ENCODE data around the gene EIF5. TPM values are rescaled to one million over a fixed set of nuclear protein-coding genes. Genes with fewer than 3 reads are reported as not detected.
A peak's percentile ranks its signal among the peaks of the same experiment; 100 is the strongest.

Gene EIF5
- total RNA-seq, 4 donors from 2014 or later, result 157 to 273 (median 211) TPM

DNA sequence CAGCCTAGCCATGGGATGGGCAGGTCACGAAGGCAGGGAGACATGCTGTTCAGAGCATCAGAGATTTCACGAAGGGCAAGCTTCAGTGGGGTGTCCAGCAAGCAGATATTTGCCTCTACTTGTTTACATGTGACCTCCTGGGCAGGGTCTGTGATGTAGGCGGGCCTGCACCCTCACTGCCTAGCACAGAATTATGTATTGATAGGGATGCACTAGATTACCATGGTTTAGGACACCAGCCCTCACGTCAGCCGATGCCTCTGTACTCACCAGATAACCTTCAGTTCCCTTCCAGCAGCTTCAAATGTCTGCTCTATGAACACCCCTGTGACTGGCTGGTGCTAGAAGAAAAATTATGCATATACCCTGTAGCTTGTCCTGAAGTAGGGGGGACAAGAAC is 5.1 kb upstream of the EIF5 start:
- DNase-seq, result no peak
- no peaks in the 10 kb centered on the region for H3K36me3 ChIP-seq
- H3K9me3 ChIP-seq, result no peaks in the 10 kb centered on the region
- WGBS, 2 donors, result 92 to 93% methylated on average over 5 of the region's 5 CpGs
- TF ChIP-seq, protein P1, sequence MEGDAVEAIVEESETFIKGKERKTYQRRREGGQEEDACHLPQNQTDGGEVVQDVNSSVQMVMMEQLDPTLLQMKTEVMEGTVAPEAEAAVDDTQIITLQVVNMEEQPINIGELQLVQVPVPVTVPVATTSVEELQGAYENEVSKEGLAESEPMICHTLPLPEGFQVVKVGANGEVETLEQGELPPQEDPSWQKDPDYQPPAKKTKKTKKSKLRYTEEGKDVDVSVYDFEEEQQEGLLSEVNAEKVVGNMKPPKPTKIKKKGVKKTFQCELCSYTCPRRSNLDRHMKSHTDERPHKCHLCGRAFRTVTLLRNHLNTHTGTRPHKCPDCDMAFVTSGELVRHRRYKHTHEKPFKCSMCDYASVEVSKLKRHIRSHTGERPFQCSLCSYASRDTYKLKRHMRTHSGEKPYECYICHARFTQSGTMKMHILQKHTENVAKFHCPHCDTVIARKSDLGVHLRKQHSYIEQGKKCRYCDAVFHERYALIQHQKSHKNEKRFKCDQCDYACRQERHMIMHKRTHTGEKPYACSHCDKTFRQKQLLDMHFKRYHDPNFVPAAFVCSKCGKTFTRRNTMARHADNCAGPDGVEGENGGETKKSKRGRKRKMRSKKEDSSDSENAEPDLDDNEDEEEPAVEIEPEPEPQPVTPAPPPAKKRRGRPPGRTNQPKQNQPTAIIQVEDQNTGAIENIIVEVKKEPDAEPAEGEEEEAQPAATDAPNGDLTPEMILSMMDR (IDR thresholded peaks at IDR 0.05), result no peak
- TF ChIP-seq POLR2A (IDR thresholded peaks at IDR 0.05), result no peak
- H3K4me3 ChIP-seq, result no peak overlapping the region
- peaks cover 0 to 17% (median 8%) of the 10 kb centered on the region in 3 donors for H3K4me1 ChIP-seq
- H3K27me3 ChIP-seq, result no peaks in the 10 kb centered on the region
- no peak overlapping the region for H3K27ac ChIP-seq
- intact Hi-C loops (cut with DNase I), result no loop called here

DNA sequence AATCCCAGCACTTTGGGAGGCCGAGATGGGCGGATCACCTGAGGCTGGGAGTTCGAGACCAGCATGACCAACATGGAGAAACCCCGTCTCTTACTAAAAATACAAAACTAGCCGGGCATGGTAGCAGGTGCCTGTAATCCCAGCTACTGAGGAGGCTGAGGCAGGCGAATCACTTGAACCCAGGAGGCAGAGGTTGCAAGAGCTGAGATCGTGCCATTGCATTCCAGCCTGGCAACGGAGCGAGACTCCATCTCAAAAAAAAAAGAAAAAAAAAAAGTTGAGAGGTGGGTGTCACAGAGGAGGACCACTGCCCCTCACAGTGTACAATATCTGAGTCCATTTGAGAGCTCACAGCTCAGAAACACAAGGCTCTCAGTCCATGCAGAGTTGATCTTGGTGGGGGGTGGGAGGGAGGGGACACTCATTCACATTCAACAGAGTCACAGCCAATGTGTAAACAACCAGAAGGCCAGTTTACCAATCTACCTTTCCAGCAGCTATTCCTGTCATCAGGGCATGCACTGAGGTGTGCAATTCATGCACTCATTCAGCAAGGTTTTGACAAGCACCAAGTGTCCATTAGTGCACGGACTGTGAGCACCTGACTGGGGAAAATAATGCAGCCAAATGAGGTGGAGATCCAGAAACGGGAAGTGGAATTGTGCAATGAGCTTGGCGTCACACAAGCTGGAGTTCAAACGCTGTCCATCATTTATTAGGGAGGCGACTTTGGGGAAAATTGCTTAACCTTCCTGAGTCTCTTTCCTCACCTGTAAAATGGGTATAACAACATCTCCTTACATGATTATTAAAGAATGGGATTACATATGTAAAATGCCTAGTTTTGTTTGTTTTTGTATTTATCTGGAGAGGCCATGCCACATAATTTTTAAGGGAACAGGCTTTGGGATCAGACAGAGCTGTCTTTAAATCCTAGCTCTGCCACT is 4.4 kb upstream of the EIF5 start:
- Histone ChIP-seq H3K4me1 (peaks cover 0 to 17% (median 8%) of the 10 kb centered on the region in 3 donors), H3K4me3 (no peak overlapping the region), H3K27me3 (no peaks in the 10 kb centered on the region), H3K9me3 (no peaks in the 10 kb centered on the region), H3K27ac (no peak overlapping the region), H3K36me3 (no peaks in the 10 kb centered on the region)
- DNase-seq, result no peak
- 48 to 66% methylated on average over 12 to 14 of the region's 14 CpGs for WGBS, 2 donors
- TF ChIP-seq, protein P1 (IDR thresholded peaks at IDR 0.05), result no peak
- TF ChIP-seq POLR2A (IDR thresholded peaks at IDR 0.05), result no peak
- intact Hi-C loops (cut with DNase I), result loop anchor here (10.0 kb wide), 1 partner anchor 55 kb away; the partner anchor contains the start of gene MARK3

GRCh38 chr14:103330536-103330935 is 3.5 kb upstream of the EIF5 start:
- 29 to 41% methylated on average over 2 of the region's 2 CpGs for WGBS, 2 donors
- peaks cover 0 to 5% (median 0%) of the 10 kb centered on the region in 3 donors for H3K36me3 ChIP-seq
- H3K4me1 ChIP-seq, result peaks cover 2 to 22% (median 10%) of the 10 kb centered on the region in 3 donors
- intact Hi-C loops (cut with DNase I), result loop anchor here (10.0 kb wide), 1 partner anchor 54 kb away; the partner anchor contains the start of gene MARK3
- no peaks in the 10 kb centered on the region for H3K9me3 ChIP-seq
- H3K27ac ChIP-seq, result no peak overlapping the region
- H3K27me3 ChIP-seq, result no peaks in the 10 kb centered on the region
- TF ChIP-seq, protein P1 (IDR thresholded peaks at IDR 0.05), result no peak
- no peak for TF ChIP-seq POLR2A (IDR thresholded peaks at IDR 0.05)
- no peak for DNase-seq
- no peak overlapping the region for H3K4me3 ChIP-seq

GRCh38 chr14:103332143-103332919 is 1.7 kb upstream of the EIF5 start:
- DNase-seq, result no peak
- WGBS, 2 donors, result 72 to 81% methylated on average over 7 to 9 of the region's 9 CpGs

More at GRCh38 chr14:103332143-103332919, 1.7 kb upstream of the EIF5 start:
- Histone ChIP-seq H3K4me3 (no peak overlapping the region), H3K9me3 (no peaks in the 10 kb centered on the region), H3K27ac (peak overlapping the region; percentile 36 to 100 (median 100)), H3K4me1 (peaks cover 4 to 40% (median 22%) of the 10 kb centered on the region in 3 donors), H3K27me3 (no peaks in the 10 kb centered on the region), H3K36me3 (peaks cover 3 to 23% (median 6%) of the 10 kb centered on the region in 3 donors)
- no peak for TF ChIP-seq POLR2A (IDR thresholded peaks at IDR 0.05)
- TF ChIP-seq, protein P1 (IDR thresholded peaks at IDR 0.05), result no peak
- intact Hi-C loops (cut with DNase I), result loop anchor here (10.0 kb wide), 1 partner anchor 52 kb away; the partner anchor contains the start of gene MARK3

All from esophagus squamous epithelium (tissue), 5 donors.